ENCODE data around the gene SREBF2. TPM values are rescaled to one million over a fixed set of nuclear protein-coding genes. Genes with fewer than 3 reads are reported as not detected.

SREBF2 gene
- total RNA-seq, 1 donor from 2014 or later, result 119 TPM

GRCh38 chr22:41856469-41856868, 23.6 kb downstream of the SREBF2 start:
- no peak for TF ChIP-seq CTCF (conservative IDR thresholded peaks at IDR 0.05)
- DNase-seq (ENCODE audit: extremely low spot score, unreplicated experiment), result no peak
- H3K4me3 Mint-ChIP-seq, result no peak overlapping the region
- peak overlapping the region; percentile 87 for H3K27ac Mint-ChIP-seq
- H3K9me3 Mint-ChIP-seq, result no peaks in the 10 kb centered on the region
- H3K4me1 Mint-ChIP-seq (ENCODE audit: unreplicated experiment), result peaks cover 24% of the 10 kb centered on the region
- H3K36me3 Mint-ChIP-seq, result peaks cover 6% of the 10 kb centered on the region
- H3K27me3 Mint-ChIP-seq, result no peaks in the 10 kb centered on the region

GRCh38 chr22:41857155-41857859, 24.4 kb downstream of the SREBF2 start:
- no peak for DNase-seq (ENCODE audit: extremely low spot score, unreplicated experiment)
- Mint-ChIP-seq H3K9me3 (no peaks in the 10 kb centered on the region), H3K27ac (peak overlapping the region; percentile 87), H3K4me3 (no peak overlapping the region), H3K36me3 (peaks cover 6% of the 10 kb centered on the region), H3K27me3 (no peaks in the 10 kb centered on the region), H3K4me1 (ENCODE audit: unreplicated experiment) (peaks cover 24% of the 10 kb centered on the region)
- TF ChIP-seq CTCF (conservative IDR thresholded peaks at IDR 0.05), result peak; percentile 75

- DNase-seq (ENCODE audit: extremely low spot score, unreplicated experiment), result no peak
- peaks cover 26% of the 10 kb centered on the region for H3K4me1 Mint-ChIP-seq (ENCODE audit: unreplicated experiment)
Observed at GRCh38 chr22:41857860-41858199, 24.9 kb downstream of the SREBF2 start.

DNA sequence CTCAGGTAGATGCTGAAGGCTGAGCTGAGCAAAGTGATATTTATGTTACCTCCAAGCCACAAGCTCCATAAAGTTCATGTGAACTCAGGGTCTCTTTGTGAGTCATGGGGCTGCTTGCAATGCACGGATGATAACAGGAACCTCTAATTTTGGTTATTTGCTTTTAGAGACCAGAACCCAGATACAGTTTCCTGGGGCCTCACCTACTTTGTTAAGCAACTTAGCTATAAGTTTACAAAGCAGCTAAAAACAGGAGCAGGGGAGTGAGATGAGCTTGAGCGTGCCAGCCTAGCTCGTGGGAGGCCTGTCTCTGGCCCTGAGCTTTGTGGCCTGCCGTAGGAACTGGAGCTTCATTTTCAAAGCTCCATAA, 29.2 kb downstream of the SREBF2 start:
- Mint-ChIP-seq H3K36me3 (no peaks in the 10 kb centered on the region), H3K9me3 (no peaks in the 10 kb centered on the region), H3K4me3 (no peak overlapping the region), H3K4me1 (ENCODE audit: unreplicated experiment) (peaks cover 25% of the 10 kb centered on the region), H3K27me3 (no peaks in the 10 kb centered on the region), H3K27ac (no peak overlapping the region)
- no peak for DNase-seq (ENCODE audit: extremely low spot score, unreplicated experiment)
- TF ChIP-seq CTCF (conservative IDR thresholded peaks at IDR 0.05), result no peak

More at GRCh38 chr22:41857860-41858199, 24.9 kb downstream of the SREBF2 start:
- peaks cover 6% of the 10 kb centered on the region for H3K36me3 Mint-ChIP-seq
- no peak overlapping the region for H3K4me3 Mint-ChIP-seq
- H3K27me3 Mint-ChIP-seq, result no peaks in the 10 kb centered on the region
- peak overlapping the region; percentile 73 for H3K27ac Mint-ChIP-seq
- TF ChIP-seq CTCF (conservative IDR thresholded peaks at IDR 0.05), result peak; percentile 16
- no peaks in the 10 kb centered on the region for H3K9me3 Mint-ChIP-seq

DNA sequence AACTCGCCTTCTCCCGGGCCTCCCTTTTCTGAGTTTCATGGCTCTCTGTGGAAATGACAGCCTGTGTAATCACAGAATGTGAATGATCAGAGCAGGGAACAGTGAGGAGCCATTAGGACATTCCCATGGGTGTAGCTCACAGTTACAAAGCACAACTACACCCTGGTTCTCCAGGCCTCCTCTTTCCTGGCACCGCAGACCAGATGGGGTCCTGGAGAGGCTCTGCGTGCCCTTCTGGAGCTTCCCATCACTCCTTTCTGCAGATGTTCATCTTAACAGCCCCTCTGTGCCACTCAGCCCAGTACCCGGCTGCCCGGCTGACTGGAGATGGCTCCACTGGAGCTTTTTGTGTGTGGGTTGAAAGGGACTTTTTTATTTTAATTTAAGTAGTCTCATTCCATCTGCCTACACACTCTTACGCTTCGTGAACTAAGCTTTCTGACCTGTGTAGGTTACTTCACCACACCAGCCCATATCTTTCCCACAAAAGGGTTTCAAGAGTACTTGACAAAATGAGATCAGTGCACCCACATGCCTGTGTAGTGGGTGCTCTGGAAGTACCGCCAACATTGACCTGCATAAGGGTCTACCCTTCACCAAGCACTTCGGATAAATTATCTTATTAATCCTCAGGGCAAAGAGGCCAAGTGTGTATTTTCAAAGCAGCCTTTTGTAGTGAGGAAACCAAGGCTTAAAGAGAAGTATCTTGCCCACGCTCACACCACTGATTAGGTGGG, 29.8 kb downstream of the SREBF2 start:
- DNase-seq (ENCODE audit: extremely low spot score, unreplicated experiment), result no peak
- Mint-ChIP-seq H3K4me1 (ENCODE audit: unreplicated experiment) (peaks cover 21% of the 10 kb centered on the region), H3K27ac (peak overlapping the region; percentile 14), H3K27me3 (no peaks in the 10 kb centered on the region), H3K36me3 (no peaks in the 10 kb centered on the region), H3K9me3 (no peaks in the 10 kb centered on the region), H3K4me3 (no peak overlapping the region)
- no peak for TF ChIP-seq CTCF (conservative IDR thresholded peaks at IDR 0.05)

All from type B pancreatic cell (in vitro differentiated cells).